GM13976 (cell line): ENCODE measurements around the gene GRIN3A.
A peak's percentile ranks its signal among the peaks of the same experiment; 100 is the strongest.

Experiments
- DNase-seq: peaks from one replicate; pipeline ENCODE4 v3.0.0; 2012; ENCODE audit warnings: low spot score
- CTCF ChIP-seq: IDR thresholded peaks from 2 replicates; pipeline ENCODE4 v1.5.1; 2012; ENCODE audit warnings: borderline replicate concordance, mild to moderate bottlenecking; ENCODE audit not compliant: insufficient read depth; ENCODE audit errors: extremely low read depth, missing control alignments, control extremely low read depth
- in situ Hi-C: fragments of 300-500 bp; cut with MboI; formaldehyde crosslinking; loops from one replicate; pipeline ENCODE4 v1.12.0; 2022; ENCODE audit warnings: low sequenced_read_pairs, mixed read lengths, inconsistent platforms; ENCODE audit not compliant: unreplicated experiment

Gene GRIN3A

GRCh38 chr9:101706261-101706798 lies 32.1 kb downstream of the GRIN3A start:
- no peak for TF ChIP-seq CTCF
- in situ Hi-C loops: no loop called here
- DNase-seq: no peak

DNA sequence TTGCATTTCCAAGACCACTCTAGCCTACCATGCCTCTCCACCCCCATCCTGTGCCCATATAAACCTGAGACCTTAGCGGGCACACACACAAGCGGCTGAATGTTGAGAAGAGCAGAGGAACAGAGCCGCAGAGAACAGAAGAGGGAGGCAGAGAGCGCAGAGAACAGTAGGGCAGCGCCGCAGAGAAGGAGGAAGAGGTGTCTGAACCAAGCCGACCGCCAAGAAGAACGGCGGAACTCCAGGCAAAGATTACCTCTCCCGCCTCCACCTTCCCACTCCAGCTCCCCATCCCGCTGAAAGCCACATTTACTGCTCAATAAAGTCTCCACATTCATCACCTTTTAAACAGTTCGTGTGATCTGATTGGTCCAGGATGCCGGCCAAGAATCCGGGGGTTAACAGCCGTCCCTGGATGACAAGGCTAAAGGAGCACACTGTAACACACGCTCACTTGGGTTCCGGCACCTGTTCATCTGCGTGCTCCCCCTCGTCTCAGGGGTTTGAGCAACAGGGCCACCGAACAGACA lies 33.2 kb downstream of the GRIN3A start:
- in situ Hi-C loops: no loop called here
- no peak for DNase-seq
- TF ChIP-seq CTCF: peak; percentile 10

- in situ Hi-C loops: no loop called here
- TF ChIP-seq CTCF: no peak
- no peak for DNase-seq
These were observed 36.2 kb downstream of the GRIN3A start for GRCh38 chr9:101702257-101702656.

- no peak for TF ChIP-seq CTCF
- DNase-seq: no peak
- in situ Hi-C loops: no loop called here
These were observed 44.7 kb downstream of the GRIN3A start for GRCh38 chr9:101693546-101694336.

DNA sequence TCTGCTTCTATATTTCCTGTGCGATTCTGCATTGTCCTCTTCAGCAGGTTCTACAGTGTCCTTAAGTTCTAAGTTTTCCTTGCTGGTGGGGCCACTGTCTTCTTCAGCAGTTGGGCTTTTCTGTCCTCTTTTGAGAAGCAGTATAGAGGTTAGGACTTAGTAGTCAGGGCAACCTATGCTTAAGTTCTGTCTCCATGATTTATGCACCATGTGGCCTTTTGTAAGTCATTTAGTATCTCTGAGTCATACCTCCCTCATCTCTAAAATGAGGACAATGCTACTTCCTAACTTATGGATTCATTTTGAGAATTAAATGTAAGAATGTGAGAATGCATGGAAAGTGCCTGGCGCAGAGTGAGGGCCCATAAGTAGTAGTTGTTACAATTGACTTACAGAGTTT lies 46.8 kb downstream of the GRIN3A start:
- no peak for TF ChIP-seq CTCF
- DNase-seq: no peak
- in situ Hi-C loops: no loop called here

GRCh38 chr9:101689039-101689438 lies 49.4 kb downstream of the GRIN3A start:
- TF ChIP-seq CTCF: no peak
- in situ Hi-C loops: no loop called here
- DNase-seq: no peak

DNA sequence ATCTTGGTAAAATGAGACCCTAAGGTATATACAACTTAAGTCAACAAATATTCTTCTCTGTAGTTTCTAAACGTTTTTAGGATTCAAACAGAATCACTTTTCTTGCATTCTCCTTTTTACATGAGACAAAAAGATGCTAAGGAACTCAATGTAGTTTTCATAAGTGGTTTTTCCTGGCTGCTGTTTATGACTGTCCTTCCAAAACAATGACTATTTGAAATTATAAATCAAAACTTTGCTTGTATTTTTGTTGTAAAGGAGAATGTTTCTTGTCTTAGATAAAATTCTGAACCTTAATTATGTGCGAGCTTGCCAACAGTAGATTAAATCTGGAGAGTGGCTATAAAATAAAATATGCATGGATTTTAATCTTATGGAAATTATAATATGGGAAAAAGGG lies 53.8 kb downstream of the GRIN3A start:
- no peak for DNase-seq
- in situ Hi-C loops: no loop called here
- TF ChIP-seq CTCF: no peak
